SK-N-DZ (cell line): Measurements from ENCODE around the gene PDE8A. TPM values are rescaled to one million over a fixed set of nuclear protein-coding genes. Genes with fewer than 3 reads are reported as not detected.

Source experiments
- DNase-seq: peaks from one replicate; pipeline ENCODE4 v3.0.0-alpha.2; 2015; ENCODE audit warnings: low spot score
- polyA plus RNA-seq, 2 experiments: library from polyadenylated mRNA; depleted of rRNA; stranded (reverse); fragments of >200 nt; gene quantifications; 2 replicates each; pipeline ENCODE4 v1.2.3, GENCODE V29; 2014

The PDE8A gene
- 13.0 and 15.0 TPM in 2 replicates for polyA plus RNA-seq (2014; cell fraction: cytosol; rRNA removed)
- 33.6 and 52.2 TPM in 2 replicates for polyA plus RNA-seq (2014; cell fraction: nucleus; rRNA removed)

- DNase-seq: no peak
Observed at GRCh38 chr15:84981711-84982300, at the start of gene PDE8A. PDE8A (plus strand) TSS chr15:84981856; CDS start chr15:84982163, 307 bp downstream.

GRCh38 chr15:84934942-84935729 is 46.5 kb upstream of the PDE8A start:
- peak; percentile 50 for DNase-seq

GRCh38 chr15:84937144-84937543 is 44.5 kb upstream of the PDE8A start:
- DNase-seq: no peak

- no peak for DNase-seq
Observed at GRCh38 chr15:84938726-84939125, 42.9 kb upstream of the PDE8A start.

GRCh38 chr15:84940399-84940798 is 41.3 kb upstream of the PDE8A start:
- no peak for DNase-seq

- DNase-seq: no peak
Observed at GRCh38 chr15:84942456-84942855, 39.2 kb upstream of the PDE8A start.

- no peak for DNase-seq
Observed at GRCh38 chr15:84944311-84944710, 37.3 kb upstream of the PDE8A start.

- DNase-seq: no peak
Observed at GRCh38 chr15:84944861-84945260, 36.8 kb upstream of the PDE8A start.

- DNase-seq: no peak
Observed at GRCh38 chr15:84946772-84947489, 34.7 kb upstream of the PDE8A start.

GRCh38 chr15:84947947-84948830 is 33.5 kb upstream of the PDE8A start:
- no peak for DNase-seq

GRCh38 chr15:84949043-84949442 is 32.6 kb upstream of the PDE8A start:
- no peak for DNase-seq

- DNase-seq: no peak
Observed at GRCh38 chr15:84949845-84950569, 31.6 kb upstream of the PDE8A start.

- DNase-seq: no peak
Observed at GRCh38 chr15:84950570-84951111, 31.0 kb upstream of the PDE8A start.

- DNase-seq: no peak
Observed at GRCh38 chr15:84951736-84952135, 29.9 kb upstream of the PDE8A start.

GRCh38 chr15:84953136-84953535 is 28.5 kb upstream of the PDE8A start:
- DNase-seq: no peak

GRCh38 chr15:84953726-84954125 is 27.9 kb upstream of the PDE8A start:
- DNase-seq: no peak

- peak; percentile 66 for DNase-seq
Observed at GRCh38 chr15:84955089-84955848, 26.4 kb upstream of the PDE8A start.

GRCh38 chr15:84956199-84956598 is 25.5 kb upstream of the PDE8A start:
- DNase-seq: no peak

GRCh38 chr15:84960391-84961113 is 21.1 kb upstream of the PDE8A start:
- DNase-seq: no peak
